ENCODE data around the gene ADAMTS2.

- TF ChIP-seq NFE2L2 (IDR thresholded peaks at IDR 0.05; ENCODE audit: low read depth, low read length) (no peak), BHLHE40 (IDR thresholded peaks at IDR 0.05; ENCODE audit: low read depth, low read length) (no peak), RFX5 (IDR thresholded peaks at IDR 0.05; ENCODE audit: low read depth, low read length) (no peak), CTCF (conservative IDR thresholded peaks at IDR 0.05; ENCODE audit: low read depth, low read length) (peak; percentile 15; the same call in 1 of the 2 replicates), POLR2A (IDR thresholded peaks at IDR 0.05; ENCODE audit: low read depth, low read length) (no peak), CEBPB (IDR thresholded peaks at IDR 0.05; ENCODE audit: low read depth, low read length) (no peak), RAD21 (IDR thresholded peaks at IDR 0.05; ENCODE audit: low read length) (peak; percentile 35), ELK1 (IDR thresholded peaks at IDR 0.05; ENCODE audit: borderline replicate concordance, low read depth, low read length) (no peak), SMC3 (IDR thresholded peaks at IDR 0.05; ENCODE audit: low read depth, low read length) (no peak)
Observed at GRCh38 chr5:179345183-179345432, 153 bp downstream of the ADAMTS2 start.
